GM10847 (cell line): ENCODE data around the gene CELF5.

Experiments
- POLR2A ChIP-seq: IDR thresholded peaks from 2 replicates; pipeline ENCODE4 v1.6.1; 2011; ENCODE audit not compliant: insufficient read length; ENCODE audit errors: extremely low read depth

The CELF5 gene

DNA sequence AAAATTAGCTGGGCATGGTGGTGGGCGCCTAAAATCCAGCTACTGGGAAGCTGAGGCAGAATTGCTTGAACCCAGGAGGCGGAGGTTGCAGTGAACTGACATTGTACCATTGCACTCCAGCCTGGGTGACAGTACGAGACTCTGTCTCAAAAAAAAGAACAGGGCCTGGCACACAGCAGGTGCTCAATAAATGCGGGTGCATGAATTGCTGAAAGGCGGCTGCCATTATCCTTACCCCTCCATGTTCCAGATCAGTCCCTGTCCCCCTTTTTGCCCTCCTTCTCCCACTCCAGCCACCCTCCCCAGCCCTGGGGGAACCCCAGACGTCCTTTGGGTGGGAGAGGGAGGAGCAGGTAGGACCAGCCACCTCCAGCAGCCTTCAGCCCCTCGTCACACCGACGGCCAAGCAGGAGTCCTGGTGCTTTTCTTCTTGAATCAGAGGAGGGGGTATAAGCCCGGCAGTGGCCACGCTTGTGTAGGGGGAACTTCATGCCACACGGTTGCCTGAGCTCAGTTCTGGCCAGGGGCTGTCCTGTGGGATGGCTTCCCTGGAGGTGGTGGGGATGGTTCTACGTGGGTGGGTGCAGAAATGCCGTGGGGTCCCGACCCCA, 121.5 kb downstream of the CELF5 start:
- no peak for TF ChIP-seq POLR2A
